BJ (cell line): ENCODE data around the gene RPL41. TPM values are rescaled to one million over a fixed set of nuclear protein-coding genes. Genes with fewer than 3 reads are reported as not detected.

Experiments used
- CTCF ChIA-PET: fragments of 350-600 bp; formaldehyde crosslinking; extraction: SDS; loops from one replicate; lab custom pipeline; 2021; ENCODE audit warnings: antibody characterized with exemption, inconsistent platforms; lab: Yijun Ruan, JAX
- POLR2A ChIA-PET: fragments of 300-600 bp; sonication (Branson Sonifier 250); formaldehyde crosslinking; extraction: SDS; loops from one replicate; lab custom pipeline; 2021; ENCODE audit warnings: antibody characterized with exemption; lab: Charles Lee
- DNase-seq: peaks from one replicate; pipeline ENCODE4 v3.0.0-alpha.2; 2011; ENCODE audit warnings: low read depth
- H3K27me3 ChIP-seq: 2 replicates; pipeline ENCODE4 v1.6.0; 2011; ENCODE audit warnings: low read length; ENCODE audit not compliant: control insufficient read depth, insufficient read depth
- H3K36me3 ChIP-seq: 2 replicates; pipeline ENCODE4 v1.5.1; 2011; ENCODE audit warnings: low read length; ENCODE audit not compliant: control insufficient read depth, insufficient read depth
- H3K4me3 ChIP-seq: 2 replicates; pipeline ENCODE4 v1.5.1; 2011; ENCODE audit warnings: low read depth, mild to moderate bottlenecking, control low read depth, low read length
- polyA plus RNA-seq: library from polyadenylated mRNA; depleted of rRNA; stranded (reverse); fragments of >200 nt; gene quantifications from 2 replicates; pipeline ENCODE4 v1.2.3, GENCODE V29; 2011
- TF ChIP-seq, protein P1 (sequence below): IDR thresholded peaks from 2 replicates; pipeline ENCODE4 v1.5.1; 2011; ENCODE audit warnings: low read depth, mild to moderate bottlenecking, control low read depth, inconsistent platforms, low read length, moderate library complexity; ENCODE audit not compliant: insufficient read depth

Gene RPL41
- polyA plus RNA-seq, 1 experiment, result 5,645 TPM

DNA sequence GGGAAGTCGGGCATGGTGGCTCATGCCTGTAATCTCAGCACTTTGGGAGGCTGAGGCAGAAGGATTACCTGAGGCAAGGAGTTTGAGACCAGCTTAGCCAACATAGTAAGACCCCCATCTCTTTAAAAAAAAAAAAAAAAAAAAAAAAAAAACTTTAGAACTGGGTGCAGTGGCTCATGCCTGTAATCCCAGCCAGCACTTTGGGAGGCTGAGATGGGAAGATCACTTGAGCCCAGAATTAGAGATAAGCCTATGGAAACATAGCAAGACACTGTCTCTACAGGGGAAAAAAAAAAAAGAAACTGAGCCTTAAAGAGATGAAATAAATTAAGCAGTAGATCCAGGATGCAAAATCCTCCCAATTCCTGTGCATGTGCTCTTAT, 13.8 kb upstream of the RPL41 start:
- TF ChIP-seq, protein P1, sequence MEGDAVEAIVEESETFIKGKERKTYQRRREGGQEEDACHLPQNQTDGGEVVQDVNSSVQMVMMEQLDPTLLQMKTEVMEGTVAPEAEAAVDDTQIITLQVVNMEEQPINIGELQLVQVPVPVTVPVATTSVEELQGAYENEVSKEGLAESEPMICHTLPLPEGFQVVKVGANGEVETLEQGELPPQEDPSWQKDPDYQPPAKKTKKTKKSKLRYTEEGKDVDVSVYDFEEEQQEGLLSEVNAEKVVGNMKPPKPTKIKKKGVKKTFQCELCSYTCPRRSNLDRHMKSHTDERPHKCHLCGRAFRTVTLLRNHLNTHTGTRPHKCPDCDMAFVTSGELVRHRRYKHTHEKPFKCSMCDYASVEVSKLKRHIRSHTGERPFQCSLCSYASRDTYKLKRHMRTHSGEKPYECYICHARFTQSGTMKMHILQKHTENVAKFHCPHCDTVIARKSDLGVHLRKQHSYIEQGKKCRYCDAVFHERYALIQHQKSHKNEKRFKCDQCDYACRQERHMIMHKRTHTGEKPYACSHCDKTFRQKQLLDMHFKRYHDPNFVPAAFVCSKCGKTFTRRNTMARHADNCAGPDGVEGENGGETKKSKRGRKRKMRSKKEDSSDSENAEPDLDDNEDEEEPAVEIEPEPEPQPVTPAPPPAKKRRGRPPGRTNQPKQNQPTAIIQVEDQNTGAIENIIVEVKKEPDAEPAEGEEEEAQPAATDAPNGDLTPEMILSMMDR, result no peak
- H3K27me3 ChIP-seq, result no peaks in the 10 kb centered on the region
- no peaks in the 10 kb centered on the region; the same call in 1 of the 2 replicates for H3K36me3 ChIP-seq
- no peak for DNase-seq
- CTCF ChIA-PET, result interaction anchor here (3.1 kb wide), 1 partner anchor 23 kb away, joined by 20 read pairs; the partner anchor contains the start of gene ERBB3
- no peak overlapping the region for H3K4me3 ChIP-seq
- POLR2A ChIA-PET, result no interaction called here

DNA sequence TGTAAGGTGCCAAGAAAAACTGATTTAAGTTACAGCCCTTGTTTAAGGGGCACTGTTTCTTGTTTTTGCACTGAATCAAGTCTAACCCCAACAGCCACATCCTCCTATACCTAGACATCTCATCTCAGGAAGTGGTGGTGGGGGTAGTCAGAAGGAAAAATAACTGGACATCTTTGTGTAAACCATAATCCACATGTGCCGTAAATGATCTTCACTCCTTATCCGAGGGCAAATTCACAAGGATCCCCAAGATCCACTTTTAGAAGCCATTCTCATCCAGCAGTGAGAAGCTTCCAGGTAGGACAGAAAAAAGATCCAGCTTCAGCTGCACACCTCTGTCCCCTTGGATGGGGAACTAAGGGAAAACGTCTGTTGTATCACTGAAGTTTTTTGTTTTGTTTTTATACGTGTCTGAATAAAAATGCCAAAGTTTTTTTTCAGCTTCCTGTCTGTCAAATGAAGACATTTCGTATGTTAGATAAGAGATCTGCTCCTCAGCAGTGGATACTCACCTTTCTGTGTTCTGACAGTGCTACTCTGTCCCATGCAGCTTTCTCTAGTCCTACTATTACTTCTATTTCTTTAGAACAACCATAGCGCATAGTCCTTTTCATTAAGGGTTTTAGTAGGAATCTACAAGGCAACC, 13.2 kb upstream of the RPL41 start:
- ChIA-PET CTCF (interaction anchor here (1.4 to 3.1 kb wide), 2 partner anchors 23 to 106 kb away, joined by 3 to 20 read pairs; partner anchors contain the start of genes ERBB3 and SUOX), POLR2A (interaction anchor here (1.3 kb wide), 1 partner anchor 24 kb away, joined by 7 read pairs; the partner anchor contains the start of gene ERBB3)
- no peaks in the 10 kb centered on the region for H3K27me3 ChIP-seq
- TF ChIP-seq, protein P1, result no peak
- DNase-seq, result no peak
- peaks cover 3% of the 10 kb centered on the region; the same call in 1 of the 2 replicates for H3K36me3 ChIP-seq
- H3K4me3 ChIP-seq, result peak overlapping the region; percentile 94

DNA sequence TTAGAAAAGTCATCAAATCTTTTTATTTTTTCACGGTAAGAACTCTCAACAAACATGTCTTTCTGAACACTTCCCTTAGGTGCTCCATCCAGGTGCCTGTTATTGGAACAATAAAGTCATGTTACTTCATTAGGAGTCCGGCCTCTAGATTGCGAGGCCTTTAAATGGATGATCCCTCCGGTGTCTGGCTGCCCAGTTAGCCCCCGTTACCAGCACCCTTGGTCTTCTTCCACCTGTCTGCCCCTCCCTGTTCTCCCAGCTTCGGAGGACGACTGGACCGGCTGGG, 12.7 kb upstream of the RPL41 start:
- TF ChIP-seq, protein P1, result no peak
- CTCF ChIA-PET, result interaction anchor here (0.6 to 3.1 kb wide), 10 partner anchors 13 to 397 kb away, joined by 3 to 20 read pairs (median 3); partner anchors contain the start of genes ERBB3, SUOX and ZC3H10
- Histone ChIP-seq H3K4me3 (peak overlapping the region; percentile 94), H3K27me3 (no peaks in the 10 kb centered on the region), H3K36me3 (peaks cover 3% of the 10 kb centered on the region; the same call in 1 of the 2 replicates)
- POLR2A ChIA-PET, result interaction anchor here (0.8 to 1.8 kb wide), 5 partner anchors 12 to 25 kb away, joined by 3 to 13 read pairs (median 5); partner anchors contain the start of genes ERBB3, ESYT1, RPL41 and ZC3H10
- no peak for DNase-seq

DNA sequence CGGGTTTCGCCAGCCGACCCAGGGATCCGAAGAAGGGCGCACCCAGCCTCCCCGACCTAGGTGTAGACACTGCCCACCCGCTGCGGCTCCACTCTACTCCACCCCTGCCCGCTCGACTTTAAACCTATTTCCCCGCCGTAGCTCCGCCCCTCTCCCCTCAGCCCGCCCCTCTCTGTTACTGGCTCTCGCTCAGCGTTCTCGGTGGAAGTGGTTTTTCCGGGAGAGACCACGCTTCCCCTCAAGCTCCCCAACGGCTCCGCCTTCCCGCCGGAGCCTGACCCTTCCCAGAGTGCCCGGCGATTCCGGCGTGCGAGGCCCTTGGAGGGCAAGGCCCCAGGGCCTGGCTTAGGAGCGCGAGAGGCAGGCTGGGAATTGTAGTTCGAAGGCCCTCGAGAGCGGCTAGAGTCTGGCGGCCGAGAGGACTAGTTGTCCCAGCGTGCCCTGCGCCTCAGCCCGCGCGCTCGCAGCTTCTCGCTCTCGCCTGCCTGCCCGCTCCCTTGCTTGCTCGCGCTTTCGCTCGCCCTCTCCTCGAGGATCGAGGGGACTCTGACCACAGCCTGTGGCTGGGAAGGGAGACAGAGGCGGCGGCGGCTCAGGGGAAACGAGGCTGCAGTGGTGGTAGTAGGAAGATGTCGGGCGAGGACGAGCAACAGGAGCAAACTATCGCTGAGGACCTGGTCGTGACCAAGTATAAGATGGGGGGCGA, 12.2 kb upstream of the RPL41 start, which contains the start of gene PA2G4:
TSS of gene PA2G4 (plus strand) at position 451 of the 706 bp plus-strand sequence. CDS start at position 630, 179 bp downstream.
- POLR2A ChIA-PET, result interaction anchor here (0.8 to 1.8 kb wide), 5 partner anchors 11 to 25 kb away, joined by 3 to 13 read pairs (median 5); partner anchors contain the start of genes ERBB3, ESYT1, RPL41 and ZC3H10
- peak; percentile 97 for DNase-seq
- Histone ChIP-seq H3K4me3 (peak within 1 kb of the TSS; percentile 94), H3K27me3 (no peaks in the 10 kb centered on the region), H3K36me3 (peaks cover 3% of the 10 kb centered on the region; the same call in 1 of the 2 replicates)
- CTCF ChIA-PET, result interaction anchor here (0.6 to 3.1 kb wide), 11 partner anchors 13 to 397 kb away, joined by 3 to 20 read pairs (median 3); partner anchors contain the start of genes ERBB3, SUOX and ZC3H10
- TF ChIP-seq, protein P1, result no peak
